HUDEP-2 (cell line): ENCODE results near the gene NDEL1.

Experiments used
- DNase-seq, 76 experiments: peaks; one replicate each; lab custom pipeline; 2025; ENCODE audit not compliant: unreplicated experiment in 76 of 76; lab: John Stamatoyannopoulos, UW

The NDEL1 gene

GRCh38 chr17:8451933-8452614 is 16.4 kb downstream of the NDEL1 start:
- no peak for DNase-seq

- DNase-seq: no peak
Measured at GRCh38 chr17:8453326-8453725, 17.6 kb downstream of the NDEL1 start.

GRCh38 chr17:8455665-8456209 is 20.1 kb downstream of the NDEL1 start:
- DNase-seq: no peak

GRCh38 chr17:8458128-8458527 is 22.4 kb downstream of the NDEL1 start:
- DNase-seq: no peak

GRCh38 chr17:8459107-8459506 is 23.4 kb downstream of the NDEL1 start:
- no peak for DNase-seq

GRCh38 chr17:8459831-8460230 is 24.1 kb downstream of the NDEL1 start:
- no peak for DNase-seq

GRCh38 chr17:8462564-8462963 is 26.9 kb downstream of the NDEL1 start:
- no peak for DNase-seq

GRCh38 chr17:8463099-8463498 is 27.4 kb downstream of the NDEL1 start:
- DNase-seq: no peak

GRCh38 chr17:8464941-8465340 is 29.3 kb downstream of the NDEL1 start:
- no peak for DNase-seq

GRCh38 chr17:8465356-8465755 is 29.7 kb downstream of the NDEL1 start:
- no peak for DNase-seq

GRCh38 chr17:8465759-8466158 is 30.1 kb downstream of the NDEL1 start:
- DNase-seq: no peak

- DNase-seq: no peak
Measured at GRCh38 chr17:8466456-8466855, 30.8 kb downstream of the NDEL1 start.

- DNase-seq: no peak
Measured at GRCh38 chr17:8466873-8467272, 31.2 kb downstream of the NDEL1 start.

GRCh38 chr17:8467527-8467926 is 31.8 kb downstream of the NDEL1 start:
- no peak for DNase-seq

GRCh38 chr17:8468127-8468526 is 32.4 kb downstream of the NDEL1 start:
- DNase-seq: no peak

GRCh38 chr17:8468980-8469379 is 33.3 kb downstream of the NDEL1 start:
- DNase-seq: no peak

- DNase-seq: no peak
Measured at GRCh38 chr17:8469964-8470363, 34.3 kb downstream of the NDEL1 start.

GRCh38 chr17:8470447-8471047 is 34.9 kb downstream of the NDEL1 start:
- no peak for DNase-seq

- no peak for DNase-seq
Measured at GRCh38 chr17:8472663-8473062, 37.0 kb downstream of the NDEL1 start.

- DNase-seq: no peak
Measured at GRCh38 chr17:8473451-8474192, 37.9 kb downstream of the NDEL1 start.

- no peak for DNase-seq
Measured at GRCh38 chr17:8474826-8475225, 39.1 kb downstream of the NDEL1 start.

GRCh38 chr17:8475227-8475626 is 39.5 kb downstream of the NDEL1 start:
- no peak for DNase-seq
